Prostate gland (tissue), 2 donors: ENCODE measurements around the gene GRM8. TPM values are rescaled to one million over a fixed set of nuclear protein-coding genes. Genes with fewer than 3 reads are reported as not detected.

Experiments
- DNase-seq: peaks from one replicate; pipeline ENCODE4 v3.0.0-alpha.2; 2019; ENCODE audit warnings: low spot score
- H3K27ac ChIP-seq, 2 donors: fragments of 200-600 bp; sonication (generic); 2 replicates each; pipeline ENCODE4 v1.5.1; 2017 to 2019
- H3K27me3 ChIP-seq: fragments of 200-600 bp; sonication (generic); replicated peaks from 2 replicates; pipeline ENCODE4 v1.5.1; 2019; ENCODE audit not compliant: insufficient read depth
- H3K36me3 ChIP-seq, 2 donors: fragments of 200-600 bp; sonication (generic); 1 replicate in 1 of 2; 2 replicates in 1 of 2; pipeline versions ENCODE4 v1.5.1 to v1.8.1; 2017 to 2019
- H3K4me1 ChIP-seq: fragments of 200-600 bp; sonication (generic); replicated peaks from 2 replicates; pipeline ENCODE4 v1.5.1; 2019
- H3K4me3 ChIP-seq, 2 donors: fragments of 200-600 bp; sonication (generic); 2 replicates each; pipeline ENCODE4 v1.5.1; 2017 to 2019
- H3K9me3 ChIP-seq: fragments of 200-600 bp; sonication (generic); 2 replicates; pipeline ENCODE4 v1.5.1; 2017
- POLR2A ChIP-seq: fragments of 450-650 bp; IDR thresholded peaks from one replicate; pipeline ENCODE4 v1.6.1; 2016; ENCODE audit warnings: antibody characterized with exemption, mild to moderate bottlenecking
- POLR2AphosphoS5 ChIP-seq: sonication (generic); formaldehyde crosslinking; IDR thresholded peaks from one replicate; pipeline ENCODE4 v1.6.1; 2017; ENCODE audit warnings: antibody characterized with exemption
- WGBS: methylation state at CpG from one replicate; pipeline ENCODE4 v1.1.5; 2018; 5-methylcytosine and 5-hydroxymethylcytosine counted together
- intact Hi-C: fragments of 100-400 bp; cut with DNase I; formaldehyde crosslinking; loops from one replicate; pipeline ENCODE4 v1.14.2; 2022
- total RNA-seq, 2 donors: library from RNA; depleted of rRNA; stranded (reverse); fragments of >200 nt; gene quantifications; one replicate each; pipeline ENCODE4 v1.1.0, GENCODE V29; 2016
- TF ChIP-seq, protein P1 (sequence below), 4 experiments: fragments of 200-600 bp in 2 of 4; fragments of 450-650 bp in 2 of 4; sonication (generic) in 2 of 4; IDR thresholded peaks; 1 replicate in 3 of 4; 2 replicates in 1 of 4; pipeline ENCODE4 v1.5.1; 2016 to 2019; ENCODE audit warnings: antibody characterized with exemption in 4 of 4, mild to moderate bottlenecking in 2 of 4, moderate library complexity in 2 of 4

Gene GRM8
- total RNA-seq, 2 donors from 2014 or later, result 1.3 to 3.7 TPM

- Histone ChIP-seq H3K4me1 (no peaks in the 10 kb centered on the region), H3K9me3 (no peaks in the 10 kb centered on the region), H3K27me3 (no peaks in the 10 kb centered on the region), H3K36me3 (no peaks in the 10 kb centered on the region), H3K27ac (no peak overlapping the region), H3K4me3 (no peak overlapping the region)
- TF ChIP-seq POLR2AphosphoS5 (no peak), POLR2A (no peak)
- TF ChIP-seq, protein P1, sequence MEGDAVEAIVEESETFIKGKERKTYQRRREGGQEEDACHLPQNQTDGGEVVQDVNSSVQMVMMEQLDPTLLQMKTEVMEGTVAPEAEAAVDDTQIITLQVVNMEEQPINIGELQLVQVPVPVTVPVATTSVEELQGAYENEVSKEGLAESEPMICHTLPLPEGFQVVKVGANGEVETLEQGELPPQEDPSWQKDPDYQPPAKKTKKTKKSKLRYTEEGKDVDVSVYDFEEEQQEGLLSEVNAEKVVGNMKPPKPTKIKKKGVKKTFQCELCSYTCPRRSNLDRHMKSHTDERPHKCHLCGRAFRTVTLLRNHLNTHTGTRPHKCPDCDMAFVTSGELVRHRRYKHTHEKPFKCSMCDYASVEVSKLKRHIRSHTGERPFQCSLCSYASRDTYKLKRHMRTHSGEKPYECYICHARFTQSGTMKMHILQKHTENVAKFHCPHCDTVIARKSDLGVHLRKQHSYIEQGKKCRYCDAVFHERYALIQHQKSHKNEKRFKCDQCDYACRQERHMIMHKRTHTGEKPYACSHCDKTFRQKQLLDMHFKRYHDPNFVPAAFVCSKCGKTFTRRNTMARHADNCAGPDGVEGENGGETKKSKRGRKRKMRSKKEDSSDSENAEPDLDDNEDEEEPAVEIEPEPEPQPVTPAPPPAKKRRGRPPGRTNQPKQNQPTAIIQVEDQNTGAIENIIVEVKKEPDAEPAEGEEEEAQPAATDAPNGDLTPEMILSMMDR (IDR thresholded peaks at IDR 0.05), result no peak
- intact Hi-C loops, result no loop called here
- WGBS, result 69% methylated on average over 2 of the region's 2 CpGs
- no peak for DNase-seq
Observed at GRCh38 chr7:127233630-127234029, 19.1 kb downstream of the GRM8 start.

- Histone ChIP-seq H3K4me1 (no peaks in the 10 kb centered on the region), H3K27ac (no peak overlapping the region), H3K4me3 (no peak overlapping the region), H3K9me3 (no peaks in the 10 kb centered on the region), H3K27me3 (no peaks in the 10 kb centered on the region), H3K36me3 (no peaks in the 10 kb centered on the region)
- intact Hi-C loops, result no loop called here
- no peak for DNase-seq
- TF ChIP-seq POLR2AphosphoS5 (no peak), POLR2A (no peak)
- TF ChIP-seq, protein P1 (IDR thresholded peaks at IDR 0.05), result no peak
Observed at GRCh38 chr7:127231415-127231814, 21.3 kb downstream of the GRM8 start.

DNA sequence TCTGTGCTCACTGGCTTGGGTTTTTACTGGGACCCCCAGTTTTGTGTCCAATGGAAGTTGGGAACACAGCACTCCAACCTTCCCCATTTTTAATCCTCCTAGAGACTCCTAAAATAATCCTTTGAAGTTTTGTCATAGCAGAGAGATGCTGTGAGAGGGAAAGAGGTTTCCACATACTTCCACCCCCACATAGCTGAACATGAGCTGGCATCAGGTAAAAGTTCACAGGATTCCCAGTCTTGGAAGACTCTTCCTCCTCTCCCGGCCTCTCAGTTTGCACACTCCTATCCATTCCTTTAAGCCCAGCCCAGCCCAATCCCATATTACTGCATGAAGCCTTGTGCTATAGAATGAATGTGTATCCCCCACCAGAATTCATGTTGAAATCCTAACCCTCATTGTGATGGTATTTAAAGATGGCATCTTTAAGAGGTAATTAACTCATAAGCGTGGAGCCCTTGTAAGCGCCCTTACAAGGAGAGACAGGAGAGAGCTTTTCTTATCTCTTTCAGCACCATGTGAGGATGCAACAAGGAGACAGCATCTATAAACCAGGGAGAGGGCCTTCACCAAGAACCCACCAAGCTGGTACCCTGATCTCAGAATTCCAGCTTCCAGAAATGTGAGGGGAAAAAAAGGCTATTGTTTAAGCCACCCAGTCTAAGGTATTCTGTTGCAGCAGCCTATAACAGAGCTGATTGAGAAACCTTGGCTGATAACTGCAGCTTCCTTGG is 22.4 kb downstream of the GRM8 start:
- intact Hi-C loops, result no loop called here
- Histone ChIP-seq H3K4me1 (no peaks in the 10 kb centered on the region), H3K4me3 (no peak overlapping the region), H3K36me3 (no peaks in the 10 kb centered on the region), H3K9me3 (no peaks in the 10 kb centered on the region), H3K27ac (no peak overlapping the region), H3K27me3 (no peaks in the 10 kb centered on the region)
- TF ChIP-seq POLR2AphosphoS5 (no peak), POLR2A (no peak)
- TF ChIP-seq, protein P1 (IDR thresholded peaks at IDR 0.05), result no peak
- WGBS, result 66% methylated on average over 3 of the region's 3 CpGs
- no peak for DNase-seq

GRCh38 chr7:127226685-127227374 is 25.9 kb downstream of the GRM8 start:
- Histone ChIP-seq H3K27me3 (no peaks in the 10 kb centered on the region), H3K36me3 (no peaks in the 10 kb centered on the region), H3K4me3 (no peak overlapping the region), H3K27ac (no peak overlapping the region), H3K4me1 (no peaks in the 10 kb centered on the region), H3K9me3 (no peaks in the 10 kb centered on the region)
- no peak for DNase-seq
- intact Hi-C loops, result no loop called here
- whole genome bisulfite sequencing, result 34% methylated on average over 10 of the region's 10 CpGs
- TF ChIP-seq POLR2AphosphoS5 (no peak), POLR2A (no peak)
- TF ChIP-seq, protein P1 (IDR thresholded peaks at IDR 0.05), result no peak

- H3K4me3 ChIP-seq, result no peak overlapping the region
- no peaks in the 10 kb centered on the region for H3K27me3 ChIP-seq
- no peaks in the 10 kb centered on the region for H3K4me1 ChIP-seq
- 85% methylated on average over 1 of the region's 1 CpG for WGBS
- H3K9me3 ChIP-seq, result no peaks in the 10 kb centered on the region
- no peak overlapping the region for H3K27ac ChIP-seq
- TF ChIP-seq POLR2AphosphoS5 (no peak), POLR2A (no peak)
- TF ChIP-seq, protein P1 (IDR thresholded peaks at IDR 0.05), result no peak
- intact Hi-C loops, result no loop called here
- no peak for DNase-seq
- no peaks in the 10 kb centered on the region for H3K36me3 ChIP-seq
Observed at GRCh38 chr7:127221731-127222130, 31.0 kb downstream of the GRM8 start.
